ENCODE measurements around the gene TTC17. TPM values are rescaled to one million over a fixed set of nuclear protein-coding genes. Genes with fewer than 3 reads are reported as not detected.
A peak's percentile ranks its signal among the peaks of the same experiment; 100 is the strongest.

TTC17 gene
- total and polyA plus RNA-seq, 4 donors: 18.9 to 88.6 (median 43.5) TPM

DNA sequence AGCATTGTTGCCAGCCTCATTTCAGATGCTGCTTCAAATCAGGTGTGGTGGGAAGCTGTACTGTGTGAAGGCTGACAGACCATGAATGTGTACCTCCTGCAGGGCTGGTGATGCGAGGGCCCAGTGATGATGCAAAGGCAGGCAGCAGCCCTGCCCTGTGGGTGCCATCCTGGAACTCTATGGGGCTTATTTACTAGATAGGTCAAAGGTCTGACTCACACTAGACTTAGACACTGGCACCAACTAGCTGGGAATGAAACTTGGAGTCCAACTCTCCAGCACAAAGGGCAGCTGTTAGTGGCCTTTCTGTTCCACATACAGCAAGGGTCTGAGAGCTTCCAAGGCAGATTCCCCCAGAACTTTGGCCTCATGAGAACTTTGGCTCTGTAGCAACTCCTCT, 138.4 kb downstream of the TTC17 start:
- no peak for DNase-seq (ENCODE audit: low spot score)
- Histone ChIP-seq H3K4me3 (ENCODE audit: low read depth in 1 of 3, low read length in 3 of 3) (no peak overlapping the region), H3K27ac (ENCODE audit: low read depth in 1 of 2, low read length in 2 of 2) (no peak overlapping the region), H3K9ac (ENCODE audit: low read depth in 1 of 2, low read length in 2 of 2) (no peak overlapping the region), H3K27me3 (ENCODE audit: control insufficient read depth in 4 of 4, insufficient read depth in 4 of 4, low read length in 3 of 4) (no peaks in the 10 kb centered on the region), H3K4me1 (ENCODE audit: control insufficient read depth in 4 of 4, insufficient read depth in 4 of 4, low read length in 3 of 4) (no peaks in the 10 kb centered on the region), H3K36me3 (ENCODE audit: control insufficient read depth in 4 of 4, insufficient read depth in 3 of 4, low read depth in 1 of 4, low read length in 3 of 4) (peaks cover 2 to 28% (median 22%) of the 10 kb centered on the region in 4 donors), H3K9me3 (ENCODE audit: control insufficient read depth in 4 of 4, low read length in 3 of 4) (no peaks in the 10 kb centered on the region)
- peak; percentile 52 for TF ChIP-seq HNF4G (IDR thresholded peaks at IDR 0.05)
- no peak for TF ChIP-seq EGR1 (IDR thresholded peaks at IDR 0.05; ENCODE audit: low read depth in 2 of 2)
- TF ChIP-seq, protein P1, sequence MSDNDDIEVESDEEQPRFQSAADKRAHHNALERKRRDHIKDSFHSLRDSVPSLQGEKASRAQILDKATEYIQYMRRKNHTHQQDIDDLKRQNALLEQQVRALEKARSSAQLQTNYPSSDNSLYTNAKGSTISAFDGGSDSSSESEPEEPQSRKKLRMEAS (IDR thresholded peaks at IDR 0.05): no peak
- TF ChIP-seq, protein P2, sequence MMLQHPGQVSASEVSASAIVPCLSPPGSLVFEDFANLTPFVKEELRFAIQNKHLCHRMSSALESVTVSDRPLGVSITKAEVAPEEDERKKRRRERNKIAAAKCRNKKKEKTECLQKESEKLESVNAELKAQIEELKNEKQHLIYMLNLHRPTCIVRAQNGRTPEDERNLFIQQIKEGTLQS (IDR thresholded peaks at IDR 0.05): peak; percentile 67
- TF ChIP-seq, protein P3, sequence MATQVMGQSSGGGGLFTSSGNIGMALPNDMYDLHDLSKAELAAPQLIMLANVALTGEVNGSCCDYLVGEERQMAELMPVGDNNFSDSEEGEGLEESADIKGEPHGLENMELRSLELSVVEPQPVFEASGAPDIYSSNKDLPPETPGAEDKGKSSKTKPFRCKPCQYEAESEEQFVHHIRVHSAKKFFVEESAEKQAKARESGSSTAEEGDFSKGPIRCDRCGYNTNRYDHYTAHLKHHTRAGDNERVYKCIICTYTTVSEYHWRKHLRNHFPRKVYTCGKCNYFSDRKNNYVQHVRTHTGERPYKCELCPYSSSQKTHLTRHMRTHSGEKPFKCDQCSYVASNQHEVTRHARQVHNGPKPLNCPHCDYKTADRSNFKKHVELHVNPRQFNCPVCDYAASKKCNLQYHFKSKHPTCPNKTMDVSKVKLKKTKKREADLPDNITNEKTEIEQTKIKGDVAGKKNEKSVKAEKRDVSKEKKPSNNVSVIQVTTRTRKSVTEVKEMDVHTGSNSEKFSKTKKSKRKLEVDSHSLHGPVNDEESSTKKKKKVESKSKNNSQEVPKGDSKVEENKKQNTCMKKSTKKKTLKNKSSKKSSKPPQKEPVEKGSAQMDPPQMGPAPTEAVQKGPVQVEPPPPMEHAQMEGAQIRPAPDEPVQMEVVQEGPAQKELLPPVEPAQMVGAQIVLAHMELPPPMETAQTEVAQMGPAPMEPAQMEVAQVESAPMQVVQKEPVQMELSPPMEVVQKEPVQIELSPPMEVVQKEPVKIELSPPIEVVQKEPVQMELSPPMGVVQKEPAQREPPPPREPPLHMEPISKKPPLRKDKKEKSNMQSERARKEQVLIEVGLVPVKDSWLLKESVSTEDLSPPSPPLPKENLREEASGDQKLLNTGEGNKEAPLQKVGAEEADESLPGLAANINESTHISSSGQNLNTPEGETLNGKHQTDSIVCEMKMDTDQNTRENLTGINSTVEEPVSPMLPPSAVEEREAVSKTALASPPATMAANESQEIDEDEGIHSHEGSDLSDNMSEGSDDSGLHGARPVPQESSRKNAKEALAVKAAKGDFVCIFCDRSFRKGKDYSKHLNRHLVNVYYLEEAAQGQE (IDR thresholded peaks at IDR 0.05): no peak
- peak; percentile 61 to 74 for TF ChIP-seq HNF4A (conservative IDR thresholded peaks at IDR 0.05)
- no peak for TF ChIP-seq YY1 (IDR thresholded peaks at IDR 0.05)
- TF ChIP-seq RAD21 (IDR thresholded peaks at IDR 0.05): no peak
- peak; percentile 33 for TF ChIP-seq SP1 (IDR thresholded peaks at IDR 0.05)
- no peak for TF ChIP-seq TAF1 (conservative IDR thresholded peaks at IDR 0.05)
- no peak for TF ChIP-seq FOXA1 (IDR thresholded peaks at IDR 0.05)
- peak; percentile 38 for TF ChIP-seq NR2F2 (IDR thresholded peaks at IDR 0.05)
- no peak for TF ChIP-seq JUND (IDR thresholded peaks at IDR 0.05)
- 71% methylated on average over 1 of the region's 1 CpG for WGBS

DNA sequence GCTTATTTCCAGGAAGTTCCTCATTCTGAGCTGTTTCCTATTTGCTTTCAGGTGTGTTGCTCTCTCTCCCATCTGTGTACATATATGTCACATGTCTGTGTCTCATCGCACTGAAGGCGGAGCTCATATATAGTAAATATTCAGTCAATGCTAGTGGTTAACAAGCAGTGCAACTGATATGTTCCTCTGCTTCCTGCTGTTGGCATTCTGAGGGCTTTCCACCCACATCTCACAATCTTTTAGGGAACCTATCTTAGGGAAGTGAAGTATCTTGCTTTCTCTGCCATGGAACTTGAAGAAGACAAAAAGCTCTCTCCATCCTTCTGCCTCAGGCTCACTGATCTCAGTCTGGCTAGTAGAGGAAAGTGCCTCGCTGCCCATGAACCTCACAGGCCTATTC, 139.8 kb downstream of the TTC17 start:
- H3K4me3 ChIP-seq (ENCODE audit: low read depth in 1 of 3, low read length in 3 of 3): no peak overlapping the region

More for the DNA sequence above, 139.8 kb downstream of the TTC17 start:
- no peak for DNase-seq (ENCODE audit: low spot score)
- TF ChIP-seq HNF4G (IDR thresholded peaks at IDR 0.05): no peak
- no peak for TF ChIP-seq GABPA (IDR thresholded peaks at IDR 0.05 in 1 of 2, conservative IDR thresholded peaks at IDR 0.05 in 1 of 2)
- no peak for TF ChIP-seq FOXA2 (IDR thresholded peaks at IDR 0.05)
- no peak for TF ChIP-seq YY1 (IDR thresholded peaks at IDR 0.05)
- TF ChIP-seq SP1 (IDR thresholded peaks at IDR 0.05): no peak
- TF ChIP-seq FOXA1 (IDR thresholded peaks at IDR 0.05): no peak
- no peak for TF ChIP-seq NR2F2 (IDR thresholded peaks at IDR 0.05)
- TF ChIP-seq, protein P4, sequence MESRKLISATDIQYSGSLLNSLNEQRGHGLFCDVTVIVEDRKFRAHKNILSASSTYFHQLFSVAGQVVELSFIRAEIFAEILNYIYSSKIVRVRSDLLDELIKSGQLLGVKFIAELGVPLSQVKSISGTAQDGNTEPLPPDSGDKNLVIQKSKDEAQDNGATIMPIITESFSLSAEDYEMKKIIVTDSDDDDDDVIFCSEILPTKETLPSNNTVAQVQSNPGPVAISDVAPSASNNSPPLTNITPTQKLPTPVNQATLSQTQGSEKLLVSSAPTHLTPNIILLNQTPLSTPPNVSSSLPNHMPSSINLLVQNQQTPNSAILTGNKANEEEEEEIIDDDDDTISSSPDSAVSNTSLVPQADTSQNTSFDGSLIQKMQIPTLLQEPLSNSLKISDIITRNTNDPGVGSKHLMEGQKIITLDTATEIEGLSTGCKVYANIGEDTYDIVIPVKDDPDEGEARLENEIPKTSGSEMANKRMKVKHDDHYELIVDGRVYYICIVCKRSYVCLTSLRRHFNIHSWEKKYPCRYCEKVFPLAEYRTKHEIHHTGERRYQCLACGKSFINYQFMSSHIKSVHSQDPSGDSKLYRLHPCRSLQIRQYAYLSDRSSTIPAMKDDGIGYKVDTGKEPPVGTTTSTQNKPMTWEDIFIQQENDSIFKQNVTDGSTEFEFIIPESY (IDR thresholded peaks at IDR 0.05): no peak
- TF ChIP-seq TAF1 (conservative IDR thresholded peaks at IDR 0.05): no peak
- Histone ChIP-seq H3K4me1 (ENCODE audit: control insufficient read depth in 4 of 4, insufficient read depth in 4 of 4, low read length in 3 of 4) (no peaks in the 10 kb centered on the region), H3K36me3 (ENCODE audit: control insufficient read depth in 4 of 4, insufficient read depth in 3 of 4, low read depth in 1 of 4, low read length in 3 of 4) (peaks cover 0 to 16% (median 10%) of the 10 kb centered on the region in 4 donors), H3K9ac (ENCODE audit: low read depth in 1 of 2, low read length in 2 of 2) (no peak overlapping the region), H3K27me3 (ENCODE audit: control insufficient read depth in 4 of 4, insufficient read depth in 4 of 4, low read length in 3 of 4) (no peaks in the 10 kb centered on the region), H3K9me3 (ENCODE audit: control insufficient read depth in 4 of 4, low read length in 3 of 4) (no peaks in the 10 kb centered on the region), H3K27ac (ENCODE audit: low read depth in 1 of 2, low read length in 2 of 2) (no peak overlapping the region)
- WGBS: 94% methylated on average over 3 of the region's 3 CpGs

All from liver (tissue), 9 donors.